ENCODE measurements around the gene VILL.

GRCh38 chr3:38016410-38016809 lies 25.8 kb downstream of the VILL start:
- TF ChIP-seq, protein P1, sequence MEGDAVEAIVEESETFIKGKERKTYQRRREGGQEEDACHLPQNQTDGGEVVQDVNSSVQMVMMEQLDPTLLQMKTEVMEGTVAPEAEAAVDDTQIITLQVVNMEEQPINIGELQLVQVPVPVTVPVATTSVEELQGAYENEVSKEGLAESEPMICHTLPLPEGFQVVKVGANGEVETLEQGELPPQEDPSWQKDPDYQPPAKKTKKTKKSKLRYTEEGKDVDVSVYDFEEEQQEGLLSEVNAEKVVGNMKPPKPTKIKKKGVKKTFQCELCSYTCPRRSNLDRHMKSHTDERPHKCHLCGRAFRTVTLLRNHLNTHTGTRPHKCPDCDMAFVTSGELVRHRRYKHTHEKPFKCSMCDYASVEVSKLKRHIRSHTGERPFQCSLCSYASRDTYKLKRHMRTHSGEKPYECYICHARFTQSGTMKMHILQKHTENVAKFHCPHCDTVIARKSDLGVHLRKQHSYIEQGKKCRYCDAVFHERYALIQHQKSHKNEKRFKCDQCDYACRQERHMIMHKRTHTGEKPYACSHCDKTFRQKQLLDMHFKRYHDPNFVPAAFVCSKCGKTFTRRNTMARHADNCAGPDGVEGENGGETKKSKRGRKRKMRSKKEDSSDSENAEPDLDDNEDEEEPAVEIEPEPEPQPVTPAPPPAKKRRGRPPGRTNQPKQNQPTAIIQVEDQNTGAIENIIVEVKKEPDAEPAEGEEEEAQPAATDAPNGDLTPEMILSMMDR (IDR thresholded peaks at IDR 0.05 in 8 of 11, conservative IDR thresholded peaks at IDR 0.05 in 3 of 11): no peak
- no peak for TF ChIP-seq POLR2A (IDR thresholded peaks at IDR 0.05)
